Muscle layer of duodenum (tissue), 2 donors: Measurements from ENCODE around the gene TUBGCP2.
"Not testable (repeated sequence)": the region's sequence is repeated elsewhere in the genome, so short reads cannot be mapped to it uniquely, and the experiment has no call there.

Experiments
- H3K27ac ChIP-seq: one replicate; pipeline ENCODE4 v1.7.0; 2013; ENCODE audit warnings: mild to moderate bottlenecking, low read length
- H3K27me3 ChIP-seq: one replicate; pipeline ENCODE4 v1.7.0; 2013; ENCODE audit warnings: low read depth, mild to moderate bottlenecking, control low read depth, low read length
- H3K36me3 ChIP-seq, 2 donors: one replicate each; pipeline ENCODE4 v1.7.0; 2013; ENCODE audit warnings: low read length in 2 of 2, control low read depth in 1 of 2, mild to moderate bottlenecking in 1 of 2; ENCODE audit not compliant: insufficient read depth in 2 of 2, control insufficient read depth in 1 of 2
- H3K4me1 ChIP-seq, 2 donors: one replicate each; pipeline ENCODE4 v1.7.0; 2013; ENCODE audit warnings: low read length in 2 of 2, mild to moderate bottlenecking in 2 of 2, control low read depth in 1 of 2, moderate library complexity in 1 of 2; ENCODE audit not compliant: insufficient read depth in 2 of 2, control insufficient read depth in 1 of 2
- H3K4me3 ChIP-seq, 2 donors: one replicate each; pipeline ENCODE4 v1.7.0; 2013; ENCODE audit warnings: low read length in 2 of 2, low read depth in 1 of 2, mild to moderate bottlenecking in 1 of 2
- H3K9me3 ChIP-seq, 2 donors: one replicate each; pipeline ENCODE4 v1.7.0; 2013; ENCODE audit warnings: low read length in 2 of 2, control low read depth in 1 of 2, mild to moderate bottlenecking in 1 of 2; ENCODE audit not compliant: control insufficient read depth in 1 of 2
- donor health status: healthy.

TUBGCP2 gene

DNA sequence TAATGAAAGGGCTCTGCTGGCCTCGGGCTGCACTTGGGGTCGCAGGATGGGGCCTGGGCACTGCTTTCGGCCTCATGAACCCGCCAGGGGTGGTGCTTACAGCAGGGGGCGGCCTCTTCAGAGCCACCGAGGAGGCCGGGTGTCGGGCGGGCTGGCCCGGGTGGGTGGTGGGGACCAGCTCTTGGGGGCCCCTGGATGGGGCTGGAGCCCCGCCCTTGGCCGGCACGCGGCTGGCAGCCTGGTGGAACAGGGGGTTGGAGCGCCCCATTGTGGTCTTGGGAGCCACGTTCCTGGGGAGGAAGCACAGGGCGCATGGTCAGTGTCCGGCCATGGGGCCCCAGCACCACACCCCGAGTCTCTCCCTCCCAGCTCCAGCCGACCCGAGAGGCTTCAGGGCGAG lies 40.8 kb downstream of the TUBGCP2 start:
- Histone ChIP-seq H3K4me3 (no peak overlapping the region), H3K9me3 (no peaks in the 10 kb centered on the region), H3K27ac (no peak overlapping the region), H3K36me3 (peaks cover 0 to 30% of the 10 kb centered on the region in 2 donors), H3K27me3 (no peaks in the 10 kb centered on the region), H3K4me1 (no peaks in the 10 kb centered on the region)

DNA sequence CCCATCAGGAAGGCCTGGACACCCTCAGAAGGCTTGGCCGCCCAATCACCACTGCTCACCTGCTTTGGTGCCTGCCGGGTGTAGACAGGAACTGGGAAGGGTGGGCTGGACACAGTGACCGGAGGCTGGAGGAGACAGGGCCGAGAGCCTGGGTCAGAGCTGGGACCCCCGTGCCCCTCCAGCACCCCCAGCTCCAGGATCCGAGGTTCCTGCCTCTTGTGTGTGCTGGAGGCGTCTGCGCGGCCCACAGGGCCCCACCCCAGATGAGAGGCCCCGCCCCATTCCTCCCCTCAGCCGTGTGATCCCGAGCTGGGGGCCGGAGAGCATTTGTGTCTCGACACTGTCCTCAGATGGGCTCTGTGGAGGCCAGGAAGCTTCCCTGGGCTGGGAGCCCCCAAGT lies 41.4 kb downstream of the TUBGCP2 start:
- no peaks in the 10 kb centered on the region for H3K27me3 ChIP-seq
- no peaks in the 10 kb centered on the region for H3K9me3 ChIP-seq
- H3K4me1 ChIP-seq: peaks cover 0 to 4% of the 10 kb centered on the region in 2 donors
- H3K27ac ChIP-seq: no peak overlapping the region
- H3K4me3 ChIP-seq: no peak overlapping the region
- H3K36me3 ChIP-seq: peaks cover 0 to 26% of the 10 kb centered on the region in 2 donors

DNA sequence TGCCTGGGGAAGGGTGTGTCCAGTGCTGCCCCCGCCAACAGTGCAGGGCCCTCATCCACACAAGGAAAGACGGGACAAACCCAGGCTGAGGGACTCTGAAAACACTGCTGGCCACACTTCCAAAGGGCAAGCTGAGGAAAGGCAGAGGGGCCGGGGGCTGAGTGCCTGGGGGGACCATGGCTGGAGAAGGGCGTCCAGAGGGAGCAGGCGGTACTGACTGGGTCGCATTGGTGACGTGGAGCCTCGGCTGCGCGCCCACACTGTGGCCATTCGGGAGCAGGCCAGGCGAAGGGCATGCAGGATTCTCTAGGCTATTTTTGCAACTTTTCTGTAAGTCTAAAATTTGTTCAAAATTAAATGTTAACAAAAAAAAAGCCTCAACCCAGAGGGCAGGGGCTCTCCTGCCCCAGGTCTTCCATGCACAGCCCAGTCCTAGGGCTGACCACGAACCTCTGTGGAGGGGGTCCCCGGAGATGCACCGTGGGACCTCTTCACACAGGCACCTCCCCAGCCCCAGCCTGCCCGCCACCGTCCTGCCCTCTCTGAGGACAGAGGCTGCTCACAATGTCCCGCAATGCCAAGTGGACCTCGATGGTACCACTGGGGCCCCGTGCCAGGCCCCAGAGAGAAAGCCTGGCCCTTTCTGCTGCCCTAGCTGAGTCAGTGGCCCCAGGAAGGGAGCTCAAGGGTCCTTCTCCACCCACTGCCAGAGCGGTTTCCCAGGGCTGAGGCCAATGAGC lies 42.4 kb downstream of the TUBGCP2 start:
- H3K9me3 ChIP-seq: no peaks in the 10 kb centered on the region
- no peaks in the 10 kb centered on the region for H3K27me3 ChIP-seq
- no peak overlapping the region for H3K4me3 ChIP-seq
- peaks cover 0 to 8% of the 10 kb centered on the region in 2 donors for H3K4me1 ChIP-seq
- H3K27ac ChIP-seq: no peak overlapping the region
- peaks cover 0 to 25% of the 10 kb centered on the region in 2 donors for H3K36me3 ChIP-seq

DNA sequence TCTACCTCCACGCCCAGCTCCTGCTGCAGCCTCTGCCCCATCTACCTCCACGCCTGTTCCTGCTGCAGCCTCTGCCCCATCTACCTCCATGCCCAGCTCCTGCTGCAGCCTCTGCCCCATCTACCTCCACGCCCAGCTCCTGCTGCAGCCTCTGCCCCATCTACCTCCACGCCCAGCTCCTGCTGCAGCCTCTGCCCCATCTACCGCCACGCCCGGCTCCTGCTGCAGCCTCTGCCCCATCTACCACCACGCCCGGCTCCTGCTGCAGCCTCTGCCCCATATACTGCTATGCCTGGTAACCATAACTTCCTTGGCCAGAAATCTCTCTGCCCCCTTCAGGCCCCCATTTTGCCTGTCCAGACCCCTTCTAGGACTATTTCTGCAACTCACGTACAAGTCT lies 43.6 kb downstream of the TUBGCP2 start:
- not testable (repeated sequence) for H3K4me3 ChIP-seq, H3K9me3 ChIP-seq, H3K27ac ChIP-seq, H3K27me3 ChIP-seq
- Histone ChIP-seq H3K4me1 (peaks cover 0 to 17% of the 10 kb centered on the region in 2 donors), H3K36me3 (peaks cover 0 to 13% of the 10 kb centered on the region in 2 donors)

DNA sequence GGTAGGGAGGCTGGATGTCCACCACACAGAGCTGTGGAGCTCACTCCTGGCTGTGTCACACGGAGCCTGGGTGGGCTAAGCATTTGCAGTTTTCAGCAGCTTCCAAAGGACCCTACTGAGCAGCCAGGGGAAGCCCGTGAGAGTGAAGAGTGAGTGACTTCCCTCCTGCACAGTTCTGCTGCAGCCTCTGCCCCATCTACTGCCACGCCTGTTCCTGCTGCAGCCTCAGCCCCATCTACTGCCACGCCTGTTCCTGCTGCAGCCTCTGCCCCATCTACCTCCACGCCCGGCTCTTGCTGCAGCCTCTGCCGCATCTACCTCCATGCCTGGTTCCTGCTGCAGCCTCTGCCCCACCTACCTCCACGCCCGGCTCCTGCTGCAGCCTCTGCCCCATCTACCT lies 44.2 kb downstream of the TUBGCP2 start:
- Histone ChIP-seq H3K4me3 (no peak overlapping the region), H3K4me1 (peaks cover 0 to 21% of the 10 kb centered on the region in 2 donors), H3K9me3 (no peaks in the 10 kb centered on the region), H3K36me3 (peaks cover 0 to 7% of the 10 kb centered on the region in 2 donors), H3K27me3 (no peaks in the 10 kb centered on the region), H3K27ac (no peak overlapping the region)

DNA sequence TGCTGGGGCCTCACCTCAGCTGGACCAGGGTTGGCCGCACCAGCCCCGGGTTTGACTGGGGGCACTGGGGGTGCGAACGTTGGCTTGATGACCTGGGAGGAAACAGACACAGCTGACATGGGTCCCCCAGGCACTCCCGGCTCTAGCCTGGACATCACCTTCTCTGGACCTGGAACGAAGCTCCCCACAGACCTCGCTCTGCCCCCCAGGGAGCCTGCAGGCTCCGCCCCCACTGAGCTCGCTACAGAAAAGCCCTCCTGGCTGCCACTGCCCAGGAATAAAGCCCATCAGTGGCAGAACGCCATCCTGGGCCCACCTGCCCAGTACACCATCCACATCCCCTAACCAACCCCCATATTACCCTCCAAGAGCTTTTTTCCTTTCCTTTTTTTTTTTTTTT lies 45.0 kb downstream of the TUBGCP2 start:
- Histone ChIP-seq H3K9me3 (no peaks in the 10 kb centered on the region), H3K4me3 (no peak overlapping the region), H3K27ac (no peak overlapping the region), H3K27me3 (no peaks in the 10 kb centered on the region), H3K36me3 (peaks cover 0 to 4% of the 10 kb centered on the region in 2 donors), H3K4me1 (peaks cover 4 to 22% of the 10 kb centered on the region in 2 donors)

DNA sequence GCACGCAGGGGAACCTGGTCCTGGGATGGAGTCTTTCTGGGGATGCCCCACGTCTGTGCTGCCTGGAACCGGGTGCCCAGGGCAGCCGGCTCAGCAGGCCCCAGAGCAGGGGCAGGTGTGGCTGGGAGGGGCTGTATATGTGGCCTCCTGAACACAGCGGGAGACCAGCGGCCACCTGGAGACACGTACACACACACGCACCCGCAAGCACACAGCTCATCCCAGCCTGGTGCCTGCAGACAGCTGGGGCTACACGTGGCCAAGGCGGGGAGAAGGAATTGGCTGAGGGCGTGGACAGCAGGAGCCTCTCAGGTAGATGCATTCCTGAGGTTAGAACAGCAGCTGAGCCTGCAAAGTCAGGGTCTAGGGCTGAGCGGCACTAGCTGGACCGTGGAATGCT lies 46.0 kb downstream of the TUBGCP2 start:
- H3K4me1 ChIP-seq: peaks cover 4 to 30% of the 10 kb centered on the region in 2 donors
- no peak overlapping the region for H3K27ac ChIP-seq
- H3K36me3 ChIP-seq: no peaks in the 10 kb centered on the region
- peak overlapping the region in 1 of 2 donors; percentile 42 for H3K4me3 ChIP-seq
- H3K9me3 ChIP-seq: no peaks in the 10 kb centered on the region
- H3K27me3 ChIP-seq: no peaks in the 10 kb centered on the region

DNA sequence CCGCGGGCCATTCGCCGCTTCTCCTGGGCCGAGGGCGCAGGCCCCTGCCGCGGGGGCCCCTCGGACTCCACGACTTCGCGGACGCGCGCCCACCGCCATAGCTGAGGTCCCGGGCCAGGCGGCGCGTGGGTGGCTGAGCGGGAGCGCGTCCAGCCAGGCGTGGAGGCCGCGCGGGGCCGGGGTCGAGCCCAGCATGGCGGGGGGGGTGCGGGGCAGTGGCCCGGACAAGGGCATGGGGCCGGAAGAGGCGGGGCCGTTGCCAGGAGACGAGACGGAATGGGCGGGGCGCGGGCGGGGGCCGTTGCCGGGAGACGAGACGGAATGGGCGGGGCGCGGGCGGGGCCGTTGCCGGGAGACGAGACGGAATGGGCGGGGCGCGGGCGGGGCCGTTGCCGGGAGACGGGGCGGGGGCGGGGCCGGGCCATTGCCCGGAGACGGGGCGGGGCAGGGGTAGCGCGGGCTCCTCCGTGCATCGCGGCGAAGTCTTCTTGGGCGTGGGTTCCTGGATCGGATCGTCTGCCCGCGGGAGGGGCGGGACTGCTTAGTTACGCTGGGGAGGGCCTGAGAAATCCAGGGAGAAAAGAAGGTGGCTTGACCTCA lies 46.8 kb downstream of the TUBGCP2 start:
- Histone ChIP-seq H3K36me3 (no peaks in the 10 kb centered on the region), H3K4me1 (peaks cover 4 to 31% of the 10 kb centered on the region in 2 donors), H3K27ac (no peak overlapping the region)

DNA sequence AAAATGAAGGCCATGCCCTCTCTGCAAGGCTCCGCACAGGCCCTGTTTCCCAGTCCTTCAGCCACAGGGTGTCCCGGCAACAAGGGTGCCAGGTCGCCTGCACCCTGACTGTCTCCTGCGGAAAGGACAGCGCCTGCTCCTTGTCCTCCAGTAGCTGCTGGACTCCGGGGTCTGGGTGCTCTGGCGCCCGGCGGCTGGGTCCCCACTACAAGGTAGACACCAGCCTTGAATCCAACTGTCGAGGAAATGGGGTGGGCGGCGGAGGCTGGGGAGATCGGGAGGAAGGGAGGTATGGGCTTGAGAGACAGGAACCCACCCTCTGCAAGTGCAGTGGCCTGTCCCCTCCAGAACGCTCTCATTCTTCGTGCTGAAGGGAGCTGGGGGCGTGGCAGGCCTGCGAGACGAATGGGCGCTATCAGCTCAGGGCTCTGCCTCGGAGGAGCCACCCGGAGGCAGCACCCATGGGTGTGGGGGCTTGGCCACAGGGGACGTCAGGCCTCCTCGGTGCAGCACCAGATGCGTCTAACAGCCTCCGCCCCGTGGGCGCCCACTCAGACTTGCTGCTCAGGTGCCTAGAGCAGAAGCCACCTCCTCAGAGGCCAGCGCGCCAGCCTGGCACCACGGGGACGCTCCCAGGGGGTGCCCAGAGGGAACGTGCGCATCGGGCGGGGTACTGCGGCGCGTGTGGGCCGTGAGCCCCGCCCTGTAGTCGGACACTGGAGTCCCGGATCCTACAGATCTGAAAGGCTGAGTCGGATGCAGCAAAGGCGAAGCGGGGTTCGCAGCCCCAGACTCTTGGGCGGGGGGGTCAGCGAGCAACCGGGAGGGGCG lies 47.6 kb downstream of the TUBGCP2 start:
- no peaks in the 10 kb centered on the region for H3K36me3 ChIP-seq
- H3K9me3 ChIP-seq: no peaks in the 10 kb centered on the region
- H3K4me1 ChIP-seq: peaks cover 4 to 31% of the 10 kb centered on the region in 2 donors
- peak overlapping the region; percentile 46 to 64 for H3K4me3 ChIP-seq
- H3K27me3 ChIP-seq: no peaks in the 10 kb centered on the region
- H3K27ac ChIP-seq: no peak overlapping the region

More for the DNA sequence above, 46.8 kb downstream of the TUBGCP2 start:
- Histone ChIP-seq H3K9me3 (no peaks in the 10 kb centered on the region), H3K27me3 (no peaks in the 10 kb centered on the region), H3K4me3 (peak overlapping the region in 1 of 2 donors; percentile 64)

DNA sequence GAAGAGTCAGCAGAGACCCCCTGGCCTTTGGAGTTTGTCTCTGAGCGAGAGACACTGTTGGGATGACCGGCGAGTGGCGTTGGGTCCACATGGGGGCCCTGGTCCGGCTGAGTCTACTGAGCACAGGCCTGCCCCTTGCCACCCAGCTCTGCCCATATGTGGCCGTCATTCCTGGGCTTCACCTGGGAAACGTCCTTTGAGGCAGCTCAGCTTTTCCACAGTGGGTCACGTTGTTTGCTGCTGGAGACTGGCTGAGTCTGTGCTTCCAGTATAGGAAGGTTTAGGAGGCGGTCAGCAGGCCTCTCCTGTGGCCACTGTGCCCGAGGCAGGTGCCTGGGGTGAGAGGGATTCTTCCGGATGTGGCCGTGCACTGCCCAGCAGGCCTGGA lies 49.1 kb downstream of the TUBGCP2 start:
- peaks cover 4 to 31% of the 10 kb centered on the region in 2 donors for H3K4me1 ChIP-seq
- H3K36me3 ChIP-seq: no peaks in the 10 kb centered on the region
- no peaks in the 10 kb centered on the region for H3K27me3 ChIP-seq
- no peak overlapping the region for H3K4me3 ChIP-seq
- no peak overlapping the region for H3K27ac ChIP-seq
- no peaks in the 10 kb centered on the region for H3K9me3 ChIP-seq
